Ascending aorta (tissue), 2 donors: ENCODE measurements around the gene CNTN1. TPM values are rescaled to one million over a fixed set of nuclear protein-coding genes. Genes with fewer than 3 reads are reported as not detected.

ENCODE experiments used
- DNase-seq, 2 donors: peaks; one replicate each; pipeline ENCODE4 v3.0.0-alpha.2; 2019; ENCODE audit warnings: low spot score in 2 of 2
- H3K27ac ChIP-seq, 2 donors: fragments of 200-600 bp; sonication (generic); one replicate each; pipeline ENCODE4 v1.5.1; 2016 to 2017; ENCODE audit warnings: mild to moderate bottlenecking in 1 of 2
- H3K27me3 ChIP-seq: fragments of 200-600 bp; sonication (generic); one replicate; pipeline ENCODE4 v1.5.1; 2017
- H3K36me3 ChIP-seq, 2 donors: fragments of 200-600 bp; sonication (generic); one replicate each; pipeline ENCODE4 v1.5.1; 2016
- H3K4me1 ChIP-seq, 2 donors: fragments of 200-600 bp; sonication (generic); one replicate each; pipeline ENCODE4 v1.5.1; 2016 to 2017; ENCODE audit warnings: mild to moderate bottlenecking in 1 of 2
- H3K4me3 ChIP-seq, 2 donors: fragments of 200-600 bp; sonication (generic); one replicate each; pipeline ENCODE4 v1.5.1; 2016 to 2017; ENCODE audit warnings: mild to moderate bottlenecking in 1 of 2
- H3K9me3 ChIP-seq, 2 donors: fragments of 200-600 bp; sonication (generic); one replicate each; pipeline ENCODE4 v1.5.1; 2016
- intact Hi-C: fragments of 100-400 bp; cut with DNase I; formaldehyde crosslinking; loops from one replicate; pipeline ENCODE4 v1.15.1; 2023
- total RNA-seq: library from RNA; depleted of rRNA; stranded (reverse); fragments of >200 nt; gene quantifications from one replicate; pipeline ENCODE4 v1.1.0, GENCODE V29; 2016
- TF ChIP-seq, protein P1 (sequence below), 3 experiments: fragments of 200-600 bp in 2 of 3; fragments of 450-650 bp in 1 of 3; sonication (generic) in 2 of 3; IDR thresholded peaks; one replicate each; pipeline ENCODE4 v1.5.1; 2016 to 2019; ENCODE audit warnings: antibody characterized with exemption in 3 of 3, mild to moderate bottlenecking in 1 of 3, moderate library complexity in 1 of 3

The CNTN1 gene
- total RNA-seq, 1 donor from 2014 or later, result 0.75 TPM

DNA sequence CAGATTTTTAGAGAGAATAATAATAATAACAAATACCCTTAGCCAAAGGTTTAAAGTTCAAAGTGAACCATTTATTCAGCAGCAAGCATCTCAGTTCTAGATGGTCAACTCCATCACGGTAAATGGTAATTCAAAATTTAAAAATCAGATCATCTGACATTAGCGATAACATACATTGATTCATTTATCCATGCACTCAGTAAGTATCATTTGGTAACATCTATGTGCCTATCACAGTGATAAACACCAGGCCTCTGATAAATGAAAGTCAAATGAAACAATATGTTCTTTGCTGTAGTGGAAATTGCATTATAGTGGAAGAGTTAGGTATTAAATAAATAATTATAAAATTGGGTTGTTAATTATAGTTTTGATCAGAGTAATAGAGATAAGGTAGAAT is 108.8 kb downstream of the CNTN1 start:
- Histone ChIP-seq H3K9me3 (no peaks in the 10 kb centered on the region), H3K36me3 (no peaks in the 10 kb centered on the region), H3K27me3 (no peaks in the 10 kb centered on the region), H3K4me1 (no peaks in the 10 kb centered on the region), H3K27ac (no peak overlapping the region), H3K4me3 (no peak overlapping the region)
- intact Hi-C loops, result no loop called here
- TF ChIP-seq, protein P1, sequence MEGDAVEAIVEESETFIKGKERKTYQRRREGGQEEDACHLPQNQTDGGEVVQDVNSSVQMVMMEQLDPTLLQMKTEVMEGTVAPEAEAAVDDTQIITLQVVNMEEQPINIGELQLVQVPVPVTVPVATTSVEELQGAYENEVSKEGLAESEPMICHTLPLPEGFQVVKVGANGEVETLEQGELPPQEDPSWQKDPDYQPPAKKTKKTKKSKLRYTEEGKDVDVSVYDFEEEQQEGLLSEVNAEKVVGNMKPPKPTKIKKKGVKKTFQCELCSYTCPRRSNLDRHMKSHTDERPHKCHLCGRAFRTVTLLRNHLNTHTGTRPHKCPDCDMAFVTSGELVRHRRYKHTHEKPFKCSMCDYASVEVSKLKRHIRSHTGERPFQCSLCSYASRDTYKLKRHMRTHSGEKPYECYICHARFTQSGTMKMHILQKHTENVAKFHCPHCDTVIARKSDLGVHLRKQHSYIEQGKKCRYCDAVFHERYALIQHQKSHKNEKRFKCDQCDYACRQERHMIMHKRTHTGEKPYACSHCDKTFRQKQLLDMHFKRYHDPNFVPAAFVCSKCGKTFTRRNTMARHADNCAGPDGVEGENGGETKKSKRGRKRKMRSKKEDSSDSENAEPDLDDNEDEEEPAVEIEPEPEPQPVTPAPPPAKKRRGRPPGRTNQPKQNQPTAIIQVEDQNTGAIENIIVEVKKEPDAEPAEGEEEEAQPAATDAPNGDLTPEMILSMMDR (IDR thresholded peaks at IDR 0.05), result no peak
- no peak for DNase-seq

GRCh38 chr12:40801861-40802260 is 109.6 kb downstream of the CNTN1 start:
- no peaks in the 10 kb centered on the region for H3K27me3 ChIP-seq
- no peak overlapping the region for H3K27ac ChIP-seq
- H3K4me1 ChIP-seq, result no peaks in the 10 kb centered on the region
- intact Hi-C loops, result no loop called here
- H3K9me3 ChIP-seq, result no peaks in the 10 kb centered on the region
- H3K4me3 ChIP-seq, result no peak overlapping the region
- TF ChIP-seq, protein P1 (IDR thresholded peaks at IDR 0.05), result no peak
- no peak for DNase-seq
- H3K36me3 ChIP-seq, result no peaks in the 10 kb centered on the region

GRCh38 chr12:40802656-40803055 is 110.4 kb downstream of the CNTN1 start:
- Histone ChIP-seq H3K36me3 (no peaks in the 10 kb centered on the region), H3K9me3 (no peaks in the 10 kb centered on the region), H3K4me3 (no peak overlapping the region), H3K27me3 (no peaks in the 10 kb centered on the region), H3K27ac (no peak overlapping the region), H3K4me1 (no peaks in the 10 kb centered on the region)
- no peak for DNase-seq
- intact Hi-C loops, result no loop called here
- TF ChIP-seq, protein P1 (IDR thresholded peaks at IDR 0.05), result no peak

DNA sequence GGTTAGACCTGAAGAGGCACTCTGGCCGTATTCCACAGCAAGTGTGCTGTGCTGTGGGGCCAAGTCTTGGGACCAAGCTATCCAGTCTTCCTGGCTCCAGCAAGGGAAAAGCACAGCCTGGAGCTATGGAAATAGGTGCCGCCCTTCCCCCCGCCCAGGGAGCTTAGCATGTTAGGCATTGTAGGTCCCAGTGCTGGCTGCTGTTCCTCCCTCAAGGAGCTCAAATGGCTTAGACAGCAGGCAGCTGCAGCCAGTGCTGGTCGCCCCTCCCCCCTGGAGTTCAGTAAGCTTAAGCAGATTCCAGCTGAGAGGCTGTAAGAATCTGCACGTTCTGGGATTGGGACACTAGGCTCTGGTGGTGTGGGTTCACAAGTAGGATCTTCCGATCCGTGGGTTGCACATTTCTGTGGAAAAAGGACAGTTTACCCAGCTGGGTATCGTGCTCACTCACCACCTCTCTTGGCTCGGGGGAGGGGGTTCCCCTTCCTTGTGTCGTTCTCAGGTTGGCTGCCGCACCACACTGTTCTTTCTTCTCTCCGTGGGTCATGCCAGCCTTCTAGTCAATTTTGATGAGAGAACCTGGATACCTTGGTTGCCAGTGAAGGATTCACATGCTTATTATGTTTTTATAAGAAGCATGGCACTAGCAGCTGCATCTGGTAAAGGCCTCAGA is 127.3 kb downstream of the CNTN1 start:
- H3K36me3 ChIP-seq, result no peaks in the 10 kb centered on the region
- H3K27ac ChIP-seq, result no peak overlapping the region
- H3K4me3 ChIP-seq, result no peak overlapping the region
- no peaks in the 10 kb centered on the region for H3K27me3 ChIP-seq
- H3K9me3 ChIP-seq, result no peaks in the 10 kb centered on the region
- TF ChIP-seq, protein P1 (IDR thresholded peaks at IDR 0.05), result no peak
- no peak for DNase-seq
- H3K4me1 ChIP-seq, result no peaks in the 10 kb centered on the region
- intact Hi-C loops, result no loop called here

- TF ChIP-seq, protein P1 (IDR thresholded peaks at IDR 0.05), result no peak
- no peaks in the 10 kb centered on the region for H3K27me3 ChIP-seq
Observed at GRCh38 chr12:40820794-40821484, 128.7 kb downstream of the CNTN1 start.

More at GRCh38 chr12:40820794-40821484, 128.7 kb downstream of the CNTN1 start:
- Histone ChIP-seq H3K36me3 (no peaks in the 10 kb centered on the region), H3K4me1 (no peaks in the 10 kb centered on the region), H3K4me3 (no peak overlapping the region), H3K27ac (no peak overlapping the region), H3K9me3 (no peaks in the 10 kb centered on the region)
- DNase-seq, result no peak
- intact Hi-C loops, result no loop called here
